Raji (cell line): ENCODE results near the gene TFPT.
A peak's percentile ranks its signal among the peaks of the same experiment; 100 is the strongest.

Experiments
- POLR2A ChIP-seq: IDR thresholded peaks from 2 replicates; pipeline ENCODE4 v1.6.1; 2011; ENCODE audit warnings: low read depth, low read length, control low read depth; ENCODE audit not compliant: insufficient read depth

TFPT gene

DNA sequence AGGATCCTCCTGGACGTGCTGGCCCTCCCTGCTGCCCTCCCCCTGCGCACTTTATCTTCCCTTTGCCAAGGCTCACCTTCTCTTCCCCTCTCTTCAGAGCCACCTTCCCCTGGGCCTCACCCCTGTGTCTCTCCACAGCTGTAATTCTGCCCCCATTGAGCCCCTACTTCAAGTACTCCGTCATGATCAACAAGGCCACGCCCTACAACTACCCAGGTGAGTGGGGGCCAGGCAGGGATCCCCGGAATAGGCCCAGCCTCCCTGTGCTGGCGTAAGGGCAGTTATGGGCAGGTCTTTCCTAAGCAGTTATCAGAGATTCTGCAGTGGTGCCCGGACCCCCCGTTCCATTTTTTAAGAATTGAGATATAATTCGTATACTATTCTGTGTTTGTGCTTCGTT, 9.7 kb downstream of the TFPT start:
- no peak for TF ChIP-seq POLR2A

DNA sequence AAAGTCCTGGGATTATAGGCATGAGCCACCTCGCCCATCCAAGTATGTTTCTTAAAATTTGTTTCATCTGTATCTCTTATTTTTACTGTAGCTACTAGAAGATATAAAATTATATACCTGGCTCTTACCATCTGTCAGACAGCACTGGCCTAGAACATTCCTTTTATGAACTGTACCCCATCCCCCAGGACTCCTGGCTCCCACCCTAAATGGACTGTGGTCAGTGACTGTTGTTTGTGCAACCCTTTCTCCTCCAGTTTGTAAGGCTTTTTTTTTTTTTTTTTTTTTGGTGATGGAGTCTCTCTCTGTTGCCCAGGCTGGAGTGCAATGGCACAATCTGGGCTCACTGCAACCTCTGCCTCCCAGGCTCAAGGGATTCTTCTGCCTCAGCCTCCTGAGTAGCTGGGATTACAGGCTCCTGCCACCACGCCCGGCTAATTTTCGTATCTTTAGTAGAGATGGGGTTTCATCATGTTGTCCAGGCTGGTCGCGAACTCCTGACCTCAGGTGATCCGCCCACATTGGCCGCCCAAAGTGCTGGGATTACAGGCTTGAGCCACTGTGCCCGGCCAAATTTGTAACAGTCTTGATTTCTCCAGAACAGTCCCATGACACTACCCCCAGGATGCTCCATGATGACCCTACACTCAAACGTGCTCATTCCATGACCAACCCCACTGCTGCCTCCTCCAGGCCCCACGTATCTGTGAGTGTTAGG, 10.3 kb downstream of the TFPT start:
- no peak for TF ChIP-seq POLR2A

DNA sequence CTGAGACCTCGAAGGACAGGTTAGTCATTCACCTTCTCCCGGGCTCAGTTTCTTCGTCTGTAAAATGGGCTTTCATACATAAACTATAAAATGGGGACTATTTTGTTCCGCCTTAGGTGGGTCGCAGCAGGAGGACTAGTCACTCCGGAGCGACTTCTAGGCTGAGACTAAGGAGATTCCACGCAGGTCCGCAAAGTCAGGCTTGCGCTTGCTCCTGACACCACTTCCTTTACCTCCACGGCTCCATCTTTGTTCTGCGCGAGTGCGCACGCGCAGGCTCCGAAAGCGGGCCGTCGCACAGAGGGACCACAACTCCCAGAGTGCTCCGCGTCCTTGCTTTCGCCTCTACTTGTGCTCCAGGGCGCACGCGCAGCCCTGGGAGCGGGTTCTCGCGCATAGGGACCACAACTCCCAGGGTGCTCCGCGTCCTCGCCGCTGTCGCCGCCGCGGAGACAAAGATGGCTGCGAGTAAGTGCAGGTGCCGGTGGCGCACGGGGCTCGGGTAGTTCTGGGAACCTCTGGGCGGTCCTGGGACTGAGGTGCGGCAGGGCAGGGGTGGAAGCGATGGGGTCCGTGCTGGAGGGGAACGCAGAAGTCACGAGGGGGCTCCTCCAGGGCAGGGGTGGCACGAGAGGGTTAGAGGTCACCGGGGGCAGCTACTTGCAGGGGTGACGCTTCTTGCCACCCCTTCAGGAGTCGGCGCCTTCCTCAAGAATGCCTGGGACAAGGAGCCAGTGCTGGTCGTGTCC, 12.9 kb downstream of the TFPT start, which contains the start of gene NDUFA3:
NDUFA3 (plus strand) TSS at position 435 of the 749 bp plus-strand sequence; CDS start at position 459, 24 bp downstream.
- peak; percentile 86 for TF ChIP-seq POLR2A

DNA sequence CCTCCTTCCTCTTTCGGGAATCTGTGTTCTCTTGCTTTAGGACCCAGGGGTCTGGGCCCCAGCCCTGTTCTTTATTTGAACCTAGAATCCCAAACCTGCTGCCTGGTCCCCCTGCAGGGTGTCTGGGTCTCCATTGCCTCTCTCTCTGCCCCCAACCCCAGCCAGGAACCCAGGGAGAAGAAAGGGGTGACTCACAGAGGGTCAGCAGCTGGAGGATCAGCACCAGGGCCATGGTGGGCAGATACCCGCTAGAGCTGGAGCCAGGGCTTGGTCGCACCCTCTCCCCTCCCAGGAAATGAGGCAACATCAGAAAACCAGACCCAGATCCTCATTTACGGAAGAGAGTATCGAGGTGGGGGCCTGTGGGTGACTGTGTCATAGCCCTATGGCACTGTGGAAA, 14.9 kb downstream of the TFPT start, which contains the start of gene OSCAR:
OSCAR (minus strand) TSS at position 243 of the 400 bp plus-strand sequence; CDS start at position 232, 11 bp downstream.
- no peak for TF ChIP-seq POLR2A

DNA sequence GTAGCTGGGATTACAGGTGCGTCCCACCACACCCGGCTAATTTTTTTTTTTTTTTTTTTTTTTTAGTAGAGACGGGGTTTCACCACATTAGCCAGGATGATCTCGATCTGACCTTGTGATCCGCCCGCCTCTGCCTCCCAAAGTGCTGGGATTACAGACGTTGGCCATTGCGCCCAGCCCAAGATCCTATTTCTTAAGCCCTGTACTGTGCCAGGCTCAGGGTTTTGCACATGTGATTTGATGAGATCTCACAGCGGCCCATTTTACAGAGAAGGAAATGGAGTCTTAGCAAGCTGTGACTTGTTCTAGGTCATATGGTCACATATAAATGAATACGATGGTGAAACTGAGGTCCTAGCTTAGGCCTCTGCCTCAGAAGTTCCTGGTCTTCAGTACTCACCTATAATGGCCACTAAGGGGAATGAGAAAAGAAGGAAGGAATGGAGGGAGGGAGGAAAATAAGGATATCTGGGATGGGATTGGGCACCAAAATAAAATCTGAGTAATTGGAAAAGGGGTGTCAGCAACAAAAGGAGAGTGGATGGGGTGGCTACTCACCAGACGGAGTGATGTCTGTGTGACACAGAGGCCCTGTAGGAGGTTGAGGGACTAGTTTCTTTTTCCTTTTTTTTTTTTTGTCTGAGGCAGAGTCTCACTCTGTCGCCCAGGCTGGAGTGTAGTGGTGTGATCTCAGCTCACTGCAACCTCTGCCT, 16.1 kb downstream of the TFPT start:
- no peak for TF ChIP-seq POLR2A

DNA sequence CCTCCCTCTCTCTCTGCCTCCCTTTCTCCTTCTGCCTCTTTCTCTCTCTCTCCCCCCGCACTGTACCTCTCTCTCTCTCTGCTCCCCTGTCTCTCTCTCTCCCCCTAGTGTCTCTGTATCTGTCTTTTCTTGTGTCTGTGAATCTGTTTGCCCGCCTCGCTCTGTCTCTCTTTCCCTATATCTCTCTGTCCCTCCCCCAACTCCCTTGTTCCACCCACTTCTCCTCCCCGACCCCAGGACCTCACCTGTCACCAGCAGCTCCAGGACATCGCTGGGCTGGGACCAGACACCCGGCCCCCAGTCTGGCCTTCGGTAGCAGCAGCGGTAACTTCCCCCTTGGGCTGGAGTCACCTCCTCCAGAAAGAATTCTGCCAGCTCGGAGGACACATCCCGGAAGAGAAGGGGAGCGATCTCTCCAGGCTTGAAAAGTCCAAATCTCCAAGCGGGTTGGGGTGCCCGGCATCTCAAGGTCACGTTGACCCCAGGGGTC, 18.8 kb downstream of the TFPT start:
- 0 out of 2 replicates have a peak, but pooled peaks have one; percentile 21 for TF ChIP-seq POLR2A

DNA sequence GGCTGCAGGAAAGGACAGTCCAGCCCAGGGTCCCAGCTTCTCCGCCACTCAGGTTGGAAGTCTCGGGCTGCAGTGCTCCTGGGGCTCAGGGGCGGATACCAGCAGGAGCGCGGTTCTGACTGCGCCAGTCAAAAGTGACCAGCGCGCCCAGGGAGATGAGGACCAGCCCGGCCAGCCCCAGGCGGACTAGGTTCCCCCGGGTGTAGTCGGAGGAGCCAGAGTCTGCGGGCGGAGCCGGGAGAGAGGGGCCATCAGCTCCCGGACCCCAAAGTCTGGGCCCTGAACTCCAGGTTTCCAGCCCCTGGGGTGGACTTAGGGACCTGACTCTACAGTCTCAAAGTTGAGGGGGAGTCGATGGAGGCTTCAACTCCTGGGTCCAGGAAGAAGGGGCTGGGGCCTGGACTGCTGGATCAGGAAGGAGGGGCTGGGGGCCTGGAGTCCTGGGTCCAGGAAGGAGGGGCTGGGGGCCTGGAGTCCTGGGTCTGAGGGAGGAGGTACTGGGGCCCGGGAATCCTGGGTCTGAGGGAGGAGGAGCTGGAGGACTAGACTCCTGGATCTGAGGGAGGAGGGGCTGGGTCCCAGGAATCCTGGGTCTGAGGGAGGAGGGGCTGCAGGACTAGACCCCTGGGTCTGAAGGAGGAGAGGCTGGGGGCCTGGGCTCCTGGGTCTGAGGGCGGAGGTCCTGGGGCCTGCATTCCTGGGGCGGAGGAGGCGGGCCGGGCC, 20.2 kb downstream of the TFPT start:
- no peak for TF ChIP-seq POLR2A

DNA sequence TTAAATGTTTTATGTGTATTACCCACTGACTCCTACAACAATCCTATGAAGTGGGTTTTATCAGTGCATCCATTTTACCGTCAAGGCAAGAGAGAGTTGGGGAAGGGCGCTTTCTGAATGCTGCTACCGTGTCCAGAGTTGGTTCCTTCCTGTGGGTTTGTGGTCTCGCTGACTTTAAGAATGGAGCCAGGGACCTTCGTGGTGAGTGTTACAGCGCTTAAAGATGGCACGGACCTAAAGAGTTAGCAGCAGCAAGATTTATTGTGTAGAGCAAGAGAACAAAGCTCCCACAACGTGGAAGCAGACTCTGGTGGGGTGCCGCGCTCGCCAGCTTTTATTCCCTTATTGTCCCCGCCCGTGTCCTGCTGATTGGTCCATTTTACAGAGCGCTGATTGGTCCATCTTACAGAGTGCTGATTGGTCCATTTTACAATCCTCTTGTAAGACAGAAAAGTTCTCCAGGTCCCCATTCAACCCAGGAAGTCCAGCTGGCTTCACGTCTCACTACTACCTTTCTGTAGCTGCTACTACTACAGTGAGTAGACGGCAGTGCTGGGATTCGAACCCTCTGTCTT, 20.9 kb downstream of the TFPT start:
- no peak for TF ChIP-seq POLR2A

DNA sequence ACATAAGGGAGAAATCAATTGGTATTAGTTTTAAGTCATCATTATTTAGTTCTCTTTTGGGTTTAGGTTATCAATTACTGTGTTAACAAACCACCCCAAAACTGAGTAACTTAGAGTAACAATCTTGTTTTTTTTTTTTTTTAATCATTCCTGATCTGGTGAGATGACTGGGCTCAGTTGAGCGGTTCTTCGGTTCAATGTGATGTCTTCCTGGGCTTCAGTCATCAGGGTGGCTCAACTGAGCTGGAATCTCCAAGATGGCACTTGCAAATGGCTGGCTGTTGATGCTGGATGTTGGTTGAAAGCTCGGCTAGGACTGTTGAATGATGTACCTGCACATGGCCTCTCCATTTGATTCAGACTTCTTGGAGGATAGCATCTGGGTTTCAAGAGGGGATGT, 31.0 kb downstream of the TFPT start:
- no peak for TF ChIP-seq POLR2A

DNA sequence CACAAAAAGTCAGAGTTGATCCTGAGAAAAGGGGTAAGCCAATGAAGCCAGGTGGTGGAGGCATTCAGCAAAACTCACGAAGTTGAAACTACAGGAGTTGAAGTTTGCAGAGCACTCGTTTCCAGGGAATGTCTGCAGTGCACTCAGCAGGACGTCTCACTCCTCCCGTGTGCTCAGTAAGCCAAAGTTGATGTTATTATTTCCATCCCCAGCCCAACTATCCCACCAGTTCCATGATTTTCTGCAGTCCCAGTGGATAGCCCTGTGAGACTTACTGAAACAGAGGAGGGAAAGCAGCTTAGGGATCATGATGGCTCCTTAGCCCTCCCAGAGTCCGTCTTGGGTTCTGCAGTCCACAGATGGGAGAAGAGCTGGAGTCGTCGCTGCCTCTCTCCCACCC, 34.4 kb downstream of the TFPT start, which contains the start of gene TARM1:
TARM1 (minus strand) TSS at position 334 of the 400 bp plus-strand sequence; CDS start at position 309, 25 bp downstream.
- TF ChIP-seq POLR2A: no peak

DNA sequence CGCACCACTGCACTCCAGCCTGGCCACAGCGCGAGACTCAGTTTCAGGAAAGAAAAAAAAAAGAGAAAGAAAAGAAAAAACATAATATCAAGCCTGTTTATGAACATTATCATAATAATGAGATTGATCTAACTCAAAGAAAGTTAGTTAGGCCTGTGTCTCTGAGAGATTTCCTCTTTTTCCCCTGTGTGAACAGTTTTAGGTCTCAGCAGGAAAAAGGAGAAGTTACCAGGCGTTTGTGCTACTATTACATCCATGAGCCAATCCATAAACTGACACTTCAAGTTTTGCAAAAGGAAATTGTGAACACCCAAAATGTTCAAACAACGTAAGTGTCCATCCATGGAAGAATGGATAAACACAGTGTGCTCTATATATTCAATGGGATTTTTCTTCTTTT, 38.1 kb downstream of the TFPT start:
- TF ChIP-seq POLR2A: no peak

DNA sequence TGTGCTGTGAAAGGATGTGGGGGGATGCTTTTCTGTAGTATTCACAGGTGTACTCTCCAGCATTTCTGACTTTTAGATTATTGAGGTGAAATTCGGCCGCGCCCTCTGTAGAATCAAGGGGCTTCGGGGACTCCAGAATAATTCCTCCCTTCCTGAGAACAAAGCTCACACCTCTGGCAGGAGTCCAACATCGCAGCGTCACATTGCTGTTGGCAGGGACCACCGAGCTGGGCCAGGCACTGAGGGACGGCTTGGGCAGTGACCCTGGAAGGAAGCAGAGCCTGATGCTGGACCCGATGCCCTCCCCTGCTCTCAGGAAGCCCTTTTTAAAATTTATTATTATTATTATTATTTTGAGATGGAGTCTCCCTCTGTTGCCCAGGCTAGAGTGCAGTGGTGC, 40.6 kb downstream of the TFPT start:
- no peak for TF ChIP-seq POLR2A

DNA sequence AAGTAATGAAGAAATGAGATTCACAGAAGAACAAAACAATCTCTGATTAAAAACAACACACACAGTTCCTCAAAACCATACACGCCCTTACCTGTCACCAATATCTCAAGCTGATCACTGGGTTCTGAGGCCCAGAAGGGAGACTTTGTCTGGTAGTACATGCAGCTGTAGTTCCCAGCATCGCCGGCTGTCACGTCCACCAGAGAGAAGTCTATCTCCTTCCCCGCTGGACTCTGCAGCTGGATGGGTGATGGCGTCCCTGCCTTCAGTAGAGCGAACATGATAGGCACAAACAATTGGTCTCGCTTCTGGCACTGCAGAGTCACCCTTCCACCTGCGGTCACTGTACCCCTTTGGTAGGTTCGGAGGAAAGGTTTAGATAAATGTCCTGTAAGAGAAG, 41.6 kb downstream of the TFPT start:
- no peak for TF ChIP-seq POLR2A

DNA sequence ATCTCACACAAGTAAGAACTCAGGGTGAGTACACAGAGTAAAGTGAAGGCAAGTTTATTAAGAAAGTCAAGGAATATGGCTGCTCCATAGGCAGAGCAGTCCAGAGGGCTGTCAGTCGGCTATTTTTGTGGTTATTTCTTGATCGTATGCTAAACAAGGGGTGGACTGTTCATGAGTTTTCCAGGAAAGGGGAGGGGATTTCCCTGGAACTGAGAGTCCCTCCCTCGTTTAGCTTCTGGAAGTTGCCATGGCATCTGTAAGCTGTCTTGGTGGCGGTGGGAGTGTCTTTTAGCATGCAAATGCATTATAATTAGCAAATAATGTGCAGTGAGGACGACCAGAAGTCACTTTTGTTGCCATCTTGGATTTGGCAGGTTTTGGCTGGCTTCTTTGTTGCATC, 46.0 kb downstream of the TFPT start:
- TF ChIP-seq POLR2A: no peak

DNA sequence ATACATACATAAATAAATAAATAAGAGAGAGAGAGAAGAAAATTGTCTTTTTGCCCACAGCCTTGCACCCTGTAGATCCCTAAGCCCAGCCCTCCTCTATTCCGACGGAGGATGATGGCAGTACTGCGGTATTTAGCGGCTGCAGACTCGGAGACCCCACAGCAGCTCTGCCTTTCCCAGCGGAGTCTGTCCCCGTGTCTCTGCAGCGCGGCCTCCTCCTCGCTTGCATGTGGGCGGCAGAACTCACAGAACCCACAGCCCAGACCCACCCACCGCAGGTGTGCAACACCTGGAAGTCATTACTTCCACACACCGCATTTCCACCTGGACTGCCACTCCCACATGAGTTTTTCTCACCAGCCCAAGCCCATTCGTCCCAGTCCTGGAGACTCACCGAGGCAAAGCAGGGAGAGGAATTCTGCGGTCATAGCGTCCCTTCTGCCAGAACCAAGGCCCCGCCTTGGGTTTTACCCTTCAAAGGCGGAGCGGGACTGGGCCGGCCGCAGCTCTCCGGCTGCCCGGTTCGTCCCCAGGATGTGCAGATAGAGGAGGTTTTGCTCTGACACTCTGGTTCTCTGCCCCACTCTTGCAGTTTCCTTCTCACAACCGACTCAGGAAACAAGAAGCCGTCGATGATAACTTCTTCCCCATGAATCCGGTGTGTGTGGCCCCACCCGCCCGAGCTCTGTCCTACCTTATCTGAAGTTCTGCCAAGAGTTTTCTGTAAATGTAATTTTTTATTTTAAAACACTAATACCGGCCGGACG, 51.9 kb downstream of the TFPT start, which contains the start of gene VSTM1:
VSTM1 (minus strand) TSS at position 548 of the 767 bp plus-strand sequence; CDS start at position 428, 120 bp downstream.
- TF ChIP-seq POLR2A: no peak
